ENCODE data around the gene IP6K1. TPM values are rescaled to one million over a fixed set of nuclear protein-coding genes. Genes with fewer than 3 reads are reported as not detected.
A peak's percentile ranks its signal among the peaks of the same experiment; 100 is the strongest.
"Not testable (repeated sequence)": the region's sequence is repeated elsewhere in the genome, so short reads cannot be mapped to it uniquely, and the experiment has no call there.

IP6K1 gene
- total and polyA plus RNA-seq, 2 donors from 2014 or later: 21.7 to 49.6 TPM

- intact Hi-C loops (cut with DNase I): no loop called here
- no peak for FAIRE-seq
- H3K36me3 ChIP-seq (ENCODE audit: control insufficient read depth in 2 of 3, insufficient read depth in 3 of 3, low read length in 3 of 3): peaks cover 0 to 2% (median 2%) of the 10 kb centered on the region in 3 donors
Measured at GRCh38 chr3:49750056-49750455, 36.3 kb downstream of the IP6K1 start.

GRCh38 chr3:49748874-49749273 is 37.5 kb downstream of the IP6K1 start:
- H3K27me3 ChIP-seq (ENCODE audit: control insufficient read depth, insufficient read depth, low read length); H3K9me3 ChIP-seq (ENCODE audit: control insufficient read depth in 2 of 3, insufficient read depth in 1 of 3, low read length in 3 of 3); H3K27ac ChIP-seq (ENCODE audit: low read depth in 2 of 2, low read length in 2 of 2); intact Hi-C loops (cut with DNase I); H3K9ac ChIP-seq (ENCODE audit: low read length in 3 of 3); H3K4me3 ChIP-seq (ENCODE audit: low read length in 3 of 3); FAIRE-seq; H3K36me3 ChIP-seq (ENCODE audit: control insufficient read depth in 2 of 3, insufficient read depth in 3 of 3, low read length in 3 of 3); H3K4me1 ChIP-seq (ENCODE audit: control insufficient read depth in 2 of 3, insufficient read depth in 2 of 3, low read depth in 1 of 3, low read length in 3 of 3): not testable (repeated sequence)
- DNase-seq: peak in 2 of 5 donors; percentile 13 to 14

More at GRCh38 chr3:49750056-49750455, 36.3 kb downstream of the IP6K1 start:
- H3K9me3 ChIP-seq (ENCODE audit: control insufficient read depth in 2 of 3, insufficient read depth in 1 of 3, low read length in 3 of 3): no peaks in the 10 kb centered on the region
- H3K4me1 ChIP-seq (ENCODE audit: control insufficient read depth in 2 of 3, insufficient read depth in 2 of 3, low read depth in 1 of 3, low read length in 3 of 3): no peaks in the 10 kb centered on the region
- H3K9ac ChIP-seq (ENCODE audit: low read length in 3 of 3): no peak overlapping the region
- no peak for DNase-seq
- no peak for TF ChIP-seq CTCF (IDR thresholded peaks at IDR 0.05; ENCODE audit: borderline replicate concordance, extremely low read depth, insufficient read depth)
- H3K27ac ChIP-seq (ENCODE audit: low read depth in 2 of 2, low read length in 2 of 2): no peak overlapping the region
- no peak overlapping the region for H3K4me3 ChIP-seq (ENCODE audit: low read length in 3 of 3)
- no peaks in the 10 kb centered on the region for H3K27me3 ChIP-seq (ENCODE audit: control insufficient read depth, insufficient read depth, low read length)

- H3K36me3 ChIP-seq (ENCODE audit: control insufficient read depth in 2 of 3, insufficient read depth in 3 of 3, low read length in 3 of 3): peaks cover 0 to 2% (median 2%) of the 10 kb centered on the region in 3 donors
- DNase-seq (no peak), FAIRE-seq (no peak)
- no peak overlapping the region for H3K4me3 ChIP-seq (ENCODE audit: low read length in 3 of 3)
- H3K27me3 ChIP-seq (ENCODE audit: control insufficient read depth, insufficient read depth, low read length): no peaks in the 10 kb centered on the region
- no peak overlapping the region for H3K27ac ChIP-seq (ENCODE audit: low read depth in 2 of 2, low read length in 2 of 2)
- H3K9ac ChIP-seq (ENCODE audit: low read length in 3 of 3): no peak overlapping the region
- no peak for TF ChIP-seq CTCF (IDR thresholded peaks at IDR 0.05; ENCODE audit: borderline replicate concordance, extremely low read depth, insufficient read depth)
- H3K9me3 ChIP-seq (ENCODE audit: control insufficient read depth in 2 of 3, insufficient read depth in 1 of 3, low read length in 3 of 3): no peaks in the 10 kb centered on the region
- intact Hi-C loops (cut with DNase I): no loop called here
- H3K4me1 ChIP-seq (ENCODE audit: control insufficient read depth in 2 of 3, insufficient read depth in 2 of 3, low read depth in 1 of 3, low read length in 3 of 3): no peaks in the 10 kb centered on the region
Measured at GRCh38 chr3:49747792-49748480, 38.4 kb downstream of the IP6K1 start.

GRCh38 chr3:49745986-49746385 is 40.4 kb downstream of the IP6K1 start:
- intact Hi-C loops (cut with DNase I): no loop called here
- peaks cover 0 to 2% (median 2%) of the 10 kb centered on the region in 3 donors for H3K36me3 ChIP-seq (ENCODE audit: control insufficient read depth in 2 of 3, insufficient read depth in 3 of 3, low read length in 3 of 3)
- DNase-seq (no peak), FAIRE-seq (no peak)
- no peaks in the 10 kb centered on the region for H3K27me3 ChIP-seq (ENCODE audit: control insufficient read depth, insufficient read depth, low read length)
- no peak overlapping the region for H3K4me3 ChIP-seq (ENCODE audit: low read length in 3 of 3)
- no peak overlapping the region for H3K27ac ChIP-seq (ENCODE audit: low read depth in 2 of 2, low read length in 2 of 2)
- no peaks in the 10 kb centered on the region for H3K4me1 ChIP-seq (ENCODE audit: control insufficient read depth in 2 of 3, insufficient read depth in 2 of 3, low read depth in 1 of 3, low read length in 3 of 3)
- H3K9ac ChIP-seq (ENCODE audit: low read length in 3 of 3): no peak overlapping the region
- no peaks in the 10 kb centered on the region for H3K9me3 ChIP-seq (ENCODE audit: control insufficient read depth in 2 of 3, insufficient read depth in 1 of 3, low read length in 3 of 3)
- TF ChIP-seq CTCF (IDR thresholded peaks at IDR 0.05; ENCODE audit: borderline replicate concordance, extremely low read depth, insufficient read depth): no peak

All from kidney (tissue), 14 donors.